K562 (cell line): ENCODE data around the gene KCTD8. TPM values are rescaled to one million over a fixed set of nuclear protein-coding genes. Genes with fewer than 3 reads are reported as not detected.

ENCODE experiments used
- ATAC-seq: fragments of 200-7000 bp; cut with Tn5 transposase; 3 replicates; pipeline ENCODE4 v1.9.1; 2020; ENCODE audit warnings: moderate library complexity
- BruUV-seq: library from RNA; stranded (reverse); fragments of 400-500 nt; replicated peaks from 2 replicates; lab custom pipeline; 2021; lab: Mats Ljungman, UMichigan
- CTCF ChIA-PET: fragments of 300-600 bp; formaldehyde crosslinking; extraction: SDS; loops from one replicate; lab custom pipeline; 2021; ENCODE audit warnings: low intra/inter-chr PET ratio; lab: Yijun Ruan, JAX
- POLR2A ChIA-PET: fragments of 300-600, 350-650 bp; sonication (Branson Sonifier 250); formaldehyde crosslinking; extraction: SDS; loops from one replicate; lab custom pipeline; 2021; ENCODE audit warnings: antibody characterized with exemption, inconsistent platforms; lab: Yijun Ruan, JAX
- DNase-seq, 4 experiments: peaks; one replicate each; pipeline versions ENCODE4 v3.0.0 to v3.0.0-alpha.2; 2011 to 2018; ENCODE audit warnings: low spot score in 3 of 4, mixed read lengths in 3 of 4; ENCODE audit errors: extremely low read depth in 1 of 4
- FAIRE-seq: peaks from 2 replicates; lab custom pipeline; 2011; peaks lifted over from hg19 to GRCh38; lab: Jason Lieb, UNC
- H2AFZ ChIP-seq: 2 replicates; pipeline ENCODE4 v1.6.0; 2011; ENCODE audit warnings: low read depth, low read length, control low read depth, inconsistent platforms
- H3K27ac ChIP-seq: fragments of 200-600 bp; 3 replicates; pipeline ENCODE4 v1.8.0; 2011; ENCODE audit warnings: low read depth, mild to moderate bottlenecking, control low read depth, inconsistent platforms, low read length, moderate library complexity, mixed read lengths; ENCODE audit errors: extremely low read depth
- H3K27me3 ChIP-seq, 2 experiments: fragments of 300-600 bp in 1 of 2; 2 replicates in 1 of 2; 3 replicates in 1 of 2; pipeline versions ENCODE4 v1.6.0 to v1.8.0; 2011; ENCODE audit warnings: inconsistent platforms in 2 of 2, low read length in 2 of 2, mild to moderate bottlenecking in 1 of 2, mixed read lengths in 1 of 2, moderate library complexity in 1 of 2; ENCODE audit not compliant: control insufficient read depth in 2 of 2, insufficient read depth in 2 of 2
- H3K36me3 ChIP-seq: fragments of 300-600 bp; 3 replicates; pipeline ENCODE4 v1.8.0; 2011; ENCODE audit warnings: mild to moderate bottlenecking, low read length, inconsistent platforms; ENCODE audit not compliant: control insufficient read depth, insufficient read depth
- H3K4me1 ChIP-seq, 2 experiments: fragments of 200-600 bp in 1 of 2; replicated peaks in 1 of 2; 2 replicates in 1 of 2; 3 replicates in 1 of 2; pipeline versions ENCODE4 v1.5.1 to v1.8.0; 2011; ENCODE audit warnings: inconsistent platforms in 2 of 2, low read length in 2 of 2, mild to moderate bottlenecking in 1 of 2, mixed read lengths in 1 of 2, moderate library complexity in 1 of 2; ENCODE audit not compliant: control insufficient read depth in 2 of 2, insufficient read depth in 2 of 2
- H3K4me2 ChIP-seq: 2 replicates; pipeline ENCODE4 v1.6.1; 2011; ENCODE audit warnings: low read length, control low read depth, inconsistent platforms, mixed read lengths; ENCODE audit not compliant: insufficient read depth
- H3K4me3 ChIP-seq: fragments of 200-600 bp; sonication (generic), shearing (Covaris generic); 2 replicates; pipeline ENCODE4 v1.5.1; 2016; ENCODE audit warnings: control low read depth, inconsistent platforms
- H3K79me2 ChIP-seq: fragments of 200-600 bp; 3 replicates; pipeline ENCODE4 v1.8.0; 2011; ENCODE audit warnings: low read length, inconsistent platforms; ENCODE audit not compliant: control insufficient read depth, insufficient read depth
- H3K9ac ChIP-seq, 2 experiments: 2 replicates each; pipeline versions ENCODE4 v1.6.0 to v1.6.1; 2011; ENCODE audit warnings: low read depth in 2 of 2, low read length in 2 of 2, control low read depth in 1 of 2, inconsistent platforms in 1 of 2, mild to moderate bottlenecking in 1 of 2, mixed read lengths in 1 of 2; ENCODE audit not compliant: insufficient read depth in 1 of 2
- H3K9me1 ChIP-seq: one replicate; pipeline ENCODE4 v1.6.0; 2011; ENCODE audit warnings: inconsistent platforms, mild to moderate bottlenecking, low read length, moderate library complexity; ENCODE audit not compliant: control insufficient read depth, insufficient read depth
- H3K9me3 ChIP-seq: replicated peaks from 2 replicates; pipeline ENCODE4 v1.5.1; 2011; ENCODE audit warnings: low read depth, low read length, inconsistent platforms; ENCODE audit not compliant: control insufficient read depth, insufficient read depth
- H4K20me1 ChIP-seq: replicated peaks from 2 replicates; pipeline ENCODE4 v1.6.1; 2011; ENCODE audit warnings: low read length, inconsistent platforms, mixed read lengths; ENCODE audit not compliant: control insufficient read depth, insufficient read depth
- CGGBP1 ChIP-seq: fragments of 250-450 bp; sonication (Bioruptor Pico); IDR thresholded peaks from 2 replicates; pipeline ENCODE4 v1.9.0; 2021; ENCODE audit warnings: mild to moderate bottlenecking
- ETV1 ChIP-seq: fragments of 450-650 bp; conservative IDR thresholded peaks from 2 replicates; pipeline ENCODE4 v1.6.1; 2016; ENCODE audit warnings: missing genetic modification characterization, control low read depth, low read depth, missing compliant biosample characterization
- GTF3C2 ChIP-seq: IDR thresholded peaks from 3 replicates; pipeline ENCODE4 v1.6.1; 2011; ENCODE audit warnings: borderline replicate concordance, mild to moderate bottlenecking, moderate library complexity; ENCODE audit not compliant: insufficient read length; ENCODE audit errors: extremely low read depth
- HMG20A ChIP-seq: fragments of 450-650 bp; formaldehyde crosslinking; conservative IDR thresholded peaks from 2 replicates; pipeline ENCODE4 v1.4.0; 2020; ENCODE audit warnings: mild to moderate bottlenecking, mixed read lengths
- HMG20B ChIP-seq: fragments of 250-450 bp; sonication (Bioruptor Pico); IDR thresholded peaks from 2 replicates; pipeline ENCODE4 v1.5.0; 2021; ENCODE audit warnings: mild to moderate bottlenecking
- HNRNPK ChIP-seq: fragments of 200-400 bp; formaldehyde crosslinking; IDR thresholded peaks from one replicate; pipeline ENCODE4 v1.6.1; 2018; ENCODE audit warnings: mild to moderate bottlenecking, low read depth, low read length; ENCODE audit not compliant: poor library complexity, severe bottlenecking
- NFE2 ChIP-seq: IDR thresholded peaks from 2 replicates; pipeline ENCODE4 v1.6.1; 2014; ENCODE audit warnings: antibody characterized with exemption, low read depth
- RBM22 ChIP-seq: fragments of 200-400 bp; formaldehyde crosslinking; IDR thresholded peaks from 2 replicates; pipeline ENCODE4 v1.6.1; 2018; ENCODE audit warnings: low read length, low read depth; ENCODE audit not compliant: poor library complexity, severe bottlenecking
- RBM34 ChIP-seq: fragments of 200-400 bp; formaldehyde crosslinking; IDR thresholded peaks from 2 replicates; pipeline ENCODE4 v1.6.1; 2018; ENCODE audit warnings: low read length, borderline replicate concordance; ENCODE audit not compliant: insufficient read depth
- SREBF1 ChIP-seq: fragments of 150-350 bp; IDR thresholded peaks from 2 replicates; pipeline ENCODE4 v1.6.1; 2014; ENCODE audit warnings: antibody characterized with exemption, low read depth, low read length, borderline replicate concordance
- TCFL5 ChIP-seq: fragments of 250-450 bp; sonication (Bioruptor Pico); conservative IDR thresholded peaks from 2 replicates; pipeline ENCODE4 v1.6.1; 2021; ENCODE audit warnings: mild to moderate bottlenecking, moderate library complexity, matching md5 sums
- TGIF2 ChIP-seq: sonication (generic); formaldehyde crosslinking; IDR thresholded peaks from 2 replicates; pipeline ENCODE4 v1.8.1; 2022; ENCODE audit warnings: mild to moderate bottlenecking, missing genetic modification reagents, moderate library complexity
- ZNF224 ChIP-seq: sonication (generic); formaldehyde crosslinking; IDR thresholded peaks from 2 replicates; pipeline ENCODE4 v1.8.0; 2022; ENCODE audit warnings: mild to moderate bottlenecking, missing genetic modification reagents
- ZNF253 ChIP-seq: fragments of 250-450 bp; sonication (Bioruptor Pico); conservative IDR thresholded peaks from 2 replicates; pipeline ENCODE4 v1.6.1; 2021; ENCODE audit warnings: mild to moderate bottlenecking
- ZNF354B ChIP-seq: fragments of 250-450 bp; sonication (Bioruptor Pico); IDR thresholded peaks from 2 replicates; pipeline ENCODE4 v1.4.0; 2020
- ZNF696 ChIP-seq: fragments of 250-450 bp; sonication (Bioruptor Pico); conservative IDR thresholded peaks from 2 replicates; pipeline ENCODE4 v1.4.0; 2020; ENCODE audit warnings: mild to moderate bottlenecking, moderate library complexity
- WGBS: fragments of 100-300 bp; shearing (Covaris generic); methylation state at CpG from one replicate; pipeline ENCODE4 v1.1.6; 2016; ENCODE audit warnings: low coverage, mixed read lengths; ENCODE audit not compliant: insufficient coverage; ENCODE audit errors: missing lambda C conversion rate; 5-methylcytosine and 5-hydroxymethylcytosine counted together
- in situ Hi-C: fragments of 300-500 bp; cut with MboI; formaldehyde crosslinking; loops from 4 replicates; pipeline ENCODE4 v1.15.0; 2018; ENCODE audit warnings: inconsistent platforms, mixed read lengths
- intact Hi-C: fragments of 100-400 bp; cut with micrococcal nuclease; formaldehyde crosslinking; loops from 2 replicates; pipeline ENCODE4 v1.14.2; 2022
- polyA plus RNA-seq, 8 experiments: library from polyadenylated mRNA; depleted of rRNA in 4 of 8; stranded (reverse) in 5 of 8; unstranded in 3 of 8; fragments of >200 nt; fragmentation: Nextera tagmentation in 2 of 8; fragmentation: Illumina TruSeq in 1 of 8; extraction: Ambion mirVana in 2 of 8; extraction: Trizol in 1 of 8; gene quantifications; 2 replicates each; pipeline versions ENCODE4 v1.2.1 to v1.2.3, GENCODE V29; 2011 to 2014; ENCODE audit warnings: inconsistent platforms in 1 of 8, missing spikeins in 1 of 8
- total RNA-seq, 7 experiments: library from RNA; depleted of rRNA in 6 of 7; stranded (reverse); fragments of >200 nt in 6 of 7; fragmentation: Illumina TruSeq in 2 of 7; extraction: Trizol in 2 of 7; gene quantifications; 2 replicates each; pipeline versions ENCODE4 v1.2.1 to v1.2.3, GENCODE V29; 2011 to 2021; ENCODE audit warnings: low replicate concordance in 1 of 7

Gene KCTD8
- total and polyA plus RNA-seq, 9 of the 15 experiments (the other 6 are each of a cell fraction or from before 2014, with no cell fraction given), result not detected

- ChIA-PET POLR2A (no interaction called here), CTCF (no interaction called here)
- no peak overlapping the region for H2AFZ ChIP-seq
- 0 out of 2 replicates have a peak, but pooled peaks cover 2% of the 10 kb centered on the region for H3K9me3 ChIP-seq
- H3K27ac ChIP-seq, result no peak overlapping the region
- 0% methylated on average over 1 of the region's 1 CpG for WGBS
- FAIRE-seq (no peak), ATAC-seq (no peak), DNase-seq (no peak)
- no TSS peak for BruUV-seq
- TF ChIP-seq NFE2 (no peak), RBM22 (no peak), HMG20A (CRISPR knock-in tag) (no peak), TCFL5 (no peak)
- H3K4me1 ChIP-seq, result no peaks in the 10 kb centered on the region
- intact Hi-C loops, result no loop called here
- no peaks in the 10 kb centered on the region for H3K27me3 ChIP-seq
- in situ Hi-C loops, result no loop called here
- H3K4me2 ChIP-seq, result no peak overlapping the region
- no peaks in the 10 kb centered on the region for H3K79me2 ChIP-seq
- H3K4me3 ChIP-seq, result no peak overlapping the region
- no peaks in the 10 kb centered on the region for H4K20me1 ChIP-seq
- no peak overlapping the region for H3K9ac ChIP-seq
- no peaks in the 10 kb centered on the region for H3K9me1 ChIP-seq
- no peaks in the 10 kb centered on the region for H3K36me3 ChIP-seq
Measured at GRCh38 chr4:44279066-44279465, 169.5 kb downstream of the KCTD8 start.

GRCh38 chr4:44257461-44257860 is 191.1 kb downstream of the KCTD8 start:
- ATAC-seq (no peak), DNase-seq (no peak), FAIRE-seq (no peak)
- BruUV-seq, result no TSS peak
- in situ Hi-C loops, result no loop called here
- Histone ChIP-seq H2AFZ (no peak overlapping the region), H4K20me1 (no peaks in the 10 kb centered on the region), H3K4me1 (no peaks in the 10 kb centered on the region), H3K79me2 (no peaks in the 10 kb centered on the region), H3K9me3 (no peaks in the 10 kb centered on the region), H3K4me2 (no peak overlapping the region), H3K36me3 (no peaks in the 10 kb centered on the region), H3K9me1 (no peaks in the 10 kb centered on the region), H3K27ac (no peak overlapping the region), H3K27me3 (no peaks in the 10 kb centered on the region), H3K9ac (no peak overlapping the region), H3K4me3 (no peak overlapping the region)
- intact Hi-C loops, result no loop called here
- ChIA-PET POLR2A (no interaction called here), CTCF (no interaction called here)
- 0% methylated on average over 2 of the region's 2 CpGs for WGBS
- TF ChIP-seq ZNF253 (CRISPR knock-in tag) (no peak), RBM34 (no peak), ETV1 (tag) (no peak), GTF3C2 (no peak), TGIF2 (no peak), SREBF1 (no peak), ZNF224 (CRISPR knock-in tag) (no peak), HNRNPK (no peak), ZNF696 (no peak), CGGBP1 (CRISPR knock-in tag) (no peak), ZNF354B (CRISPR knock-in tag) (no peak), HMG20B (CRISPR knock-in tag) (no peak)
